Kidney tubule cell (primary cell): ENCODE data around the gene ADAMTS12.
"Not testable (repeated sequence)": the region's sequence is repeated elsewhere in the genome, so short reads cannot be mapped to it uniquely, and the experiment has no call there.

Experiments
- DNase-seq: peaks from one replicate; pipeline ENCODE4 v3.0.0-alpha.2; 2018; ENCODE audit warnings: low spot score

The ADAMTS12 gene

GRCh38 chr5:33588654-33589372 is 303.0 kb downstream of the ADAMTS12 start:
- DNase-seq, result peak; percentile 49

- DNase-seq, result no peak
Observed at GRCh38 chr5:33583332-33583731, 308.5 kb downstream of the ADAMTS12 start.

GRCh38 chr5:33582417-33582816 is 309.4 kb downstream of the ADAMTS12 start:
- no peak for DNase-seq

GRCh38 chr5:33579789-33580188 is 312.0 kb downstream of the ADAMTS12 start:
- DNase-seq, result no peak

- no peak for DNase-seq
Observed at GRCh38 chr5:33579152-33579551, 312.6 kb downstream of the ADAMTS12 start.

- no peak for DNase-seq
Observed at GRCh38 chr5:33576726-33577590, 314.8 kb downstream of the ADAMTS12 start.

- DNase-seq, result no peak
Observed at GRCh38 chr5:33565324-33565723, 326.5 kb downstream of the ADAMTS12 start.

- DNase-seq, result no peak
Observed at GRCh38 chr5:33563983-33564908, 327.5 kb downstream of the ADAMTS12 start.

- no peak for DNase-seq
Observed at GRCh38 chr5:33563530-33563929, 328.3 kb downstream of the ADAMTS12 start.

GRCh38 chr5:33558489-33558888 is 333.3 kb downstream of the ADAMTS12 start:
- DNase-seq, result no peak

GRCh38 chr5:33557605-33558004 is 334.2 kb downstream of the ADAMTS12 start:
- no peak for DNase-seq

GRCh38 chr5:33556330-33557328 is 335.2 kb downstream of the ADAMTS12 start:
- peak; percentile 20 for DNase-seq

GRCh38 chr5:33549982-33550567 is 341.7 kb downstream of the ADAMTS12 start:
- DNase-seq, result no peak

- not testable (repeated sequence) for DNase-seq
Observed at GRCh38 chr5:33539790-33540189, 352.0 kb downstream of the ADAMTS12 start.

- DNase-seq, result no peak
Observed at GRCh38 chr5:33539212-33539611, 352.6 kb downstream of the ADAMTS12 start.

GRCh38 chr5:33538201-33538600 is 353.6 kb downstream of the ADAMTS12 start:
- DNase-seq, result no peak

- DNase-seq, result no peak
Observed at GRCh38 chr5:33537240-33537639, 354.6 kb downstream of the ADAMTS12 start.

- DNase-seq, result no peak
Observed at GRCh38 chr5:33536802-33537201, 355.0 kb downstream of the ADAMTS12 start.

- DNase-seq, result no peak
Observed at GRCh38 chr5:33531824-33532223, 360.0 kb downstream of the ADAMTS12 start.

GRCh38 chr5:33531037-33531298 is 360.8 kb downstream of the ADAMTS12 start:
- DNase-seq, result no peak
